ENCODE results near the gene LMBR1. TPM values are rescaled to one million over a fixed set of nuclear protein-coding genes. Genes with fewer than 3 reads are reported as not detected.
"Not testable (repeated sequence)": the region's sequence is repeated elsewhere in the genome, so short reads cannot be mapped to it uniquely, and the experiment has no call there.

The LMBR1 gene
- total and polyA plus RNA-seq, 8 donors, result 7.5 to 187 (median 97.2) TPM

- no peaks in the 10 kb centered on the region for H3K36me3 ChIP-seq
- TF ChIP-seq POLR2A (IDR thresholded peaks at IDR 0.05), result no peak
- no peak for TF ChIP-seq CTCF (IDR thresholded peaks at IDR 0.05)
- no peak for TF ChIP-seq EP300 (IDR thresholded peaks at IDR 0.05)
- TF ChIP-seq POLR2AphosphoS5 (IDR thresholded peaks at IDR 0.05), result no peak
- H3K27ac ChIP-seq, result no peak overlapping the region
- H3K4me1 ChIP-seq, result peaks cover 0 to 9% (median 5%) of the 10 kb centered on the region in 4 donors
- WGBS, 5 donors, result 93 to 96% (median 94%) methylated on average over 8 of the region's 8 CpGs
- H3K4me3 ChIP-seq, result no peak overlapping the region
- H3K9me3 ChIP-seq, result no peaks in the 10 kb centered on the region
- no peak for DNase-seq
- intact Hi-C loops (cut with DNase I; ENCODE audit: low total_unique reads), result loop anchor here (10.0 kb wide), 1 partner anchor 102 kb away; no protein-coding TSS in a partner anchor
- H3K27me3 ChIP-seq, result peaks cover 0 to 28% (median 0%) of the 10 kb centered on the region in 3 donors
These were observed 240.0 kb downstream of the LMBR1 start for GRCh38 chr7:156652886-156653568.

GRCh38 chr7:156651474-156651873 is 241.5 kb downstream of the LMBR1 start:
- Histone ChIP-seq H3K27me3 (peaks cover 0 to 28% (median 0%) of the 10 kb centered on the region in 3 donors), H3K36me3 (no peaks in the 10 kb centered on the region), H3K9me3 (no peaks in the 10 kb centered on the region), H3K4me3 (no peak overlapping the region), H3K27ac (no peak overlapping the region), H3K4me1 (peaks cover 0 to 9% (median 2%) of the 10 kb centered on the region in 4 donors)
- no peak for DNase-seq
- 77 to 89% (median 82%) methylated on average over 4 of the region's 4 CpGs for WGBS, 5 donors
- intact Hi-C loops (cut with DNase I; ENCODE audit: low total_unique reads), result loop anchor here (10.0 kb wide), 1 partner anchor 103 kb away; no protein-coding TSS in a partner anchor
- TF ChIP-seq POLR2A (IDR thresholded peaks at IDR 0.05) (no peak), CTCF (IDR thresholded peaks at IDR 0.05) (no peak), POLR2AphosphoS5 (IDR thresholded peaks at IDR 0.05) (no peak), EP300 (IDR thresholded peaks at IDR 0.05) (no peak)

GRCh38 chr7:156650042-156650441 is 242.9 kb downstream of the LMBR1 start:
- Histone ChIP-seq H3K27ac (no peak overlapping the region), H3K4me3 (no peak overlapping the region), H3K9me3 (no peaks in the 10 kb centered on the region), H3K4me1 (no peaks in the 10 kb centered on the region), H3K36me3 (no peaks in the 10 kb centered on the region), H3K27me3 (peaks cover 0 to 28% (median 0%) of the 10 kb centered on the region in 3 donors)
- peak; percentile 73 to 79 for DNase-seq
- intact Hi-C loops (cut with DNase I; ENCODE audit: low total_unique reads), result loop anchor here (10.0 kb wide), 1 partner anchor 105 kb away; no protein-coding TSS in a partner anchor
- TF ChIP-seq CTCF (IDR thresholded peaks at IDR 0.05) (peak in 5 of 7 experiments; percentile 33 to 77 (median 49)), EP300 (IDR thresholded peaks at IDR 0.05) (no peak), POLR2AphosphoS5 (IDR thresholded peaks at IDR 0.05) (peak in 1 of 3 donors; percentile 61)
- WGBS, 5 donors, result 32 to 48% (median 45%) methylated on average over 9 of the region's 9 CpGs

- H3K4me3 ChIP-seq; H3K9me3 ChIP-seq; H3K36me3 ChIP-seq; H3K4me1 ChIP-seq; DNase-seq; intact Hi-C loops (cut with DNase I; ENCODE audit: low total_unique reads); H3K27ac ChIP-seq: not testable (repeated sequence)
- H3K27me3 ChIP-seq, result peaks cover 0 to 23% (median 0%) of the 10 kb centered on the region in 3 donors
- WGBS, 5 donors, result 94 to 99% (median 98%) methylated on average over 5 of the region's 5 CpGs
These were observed 245.7 kb downstream of the LMBR1 start for GRCh38 chr7:156647330-156647729.
